ENCODE data around the gene GPR183.

GRCh38 chr13:99301913-99302636 is 5.1 kb downstream of the GPR183 start:
- no peak for TF ChIP-seq EZH2 (IDR thresholded peaks at IDR 0.05; ENCODE audit: borderline replicate concordance, low read length)
- no peak for TF ChIP-seq CTCF (conservative IDR thresholded peaks at IDR 0.05 in 1 of 2, IDR thresholded peaks at IDR 0.05 in 1 of 2; ENCODE audit: extremely low read depth in 1 of 2, insufficient read depth in 1 of 2, low read depth in 1 of 2, low read length in 2 of 2)

Data from mammary epithelial cell (primary cell).